GM23338 (cell line): ENCODE data around the gene MYF5. TPM values are rescaled to one million over a fixed set of nuclear protein-coding genes. Genes with fewer than 3 reads are reported as not detected.

Experiments
- ATAC-seq: fragments of 200-7000 bp; cut with Tn5 transposase; 3 replicates; pipeline ENCODE4 v1.9.1; 2020
- DNase-seq: peaks from one replicate; pipeline ENCODE4 v3.0.0-alpha.2; 2015; ENCODE audit warnings: low spot score
- H2AFZ ChIP-seq: fragments of 200-600 bp; sonication (generic); 2 replicates; pipeline ENCODE4 v1.8.0; 2016; ENCODE audit warnings: antibody characterized with exemption, mild to moderate bottlenecking, moderate library complexity
- H3F3A ChIP-seq: fragments of 200-600 bp; sonication (generic); replicated peaks from 2 replicates; pipeline ENCODE4 v1.8.0; 2017; ENCODE audit warnings: antibody characterized with exemption, mixed run types, low read depth
- H3K27ac ChIP-seq: fragments of 200-600 bp; sonication (generic); 2 replicates; pipeline ENCODE4 v1.6.1; 2016; ENCODE audit warnings: low read depth
- H3K27me3 ChIP-seq: fragments of 200-600 bp; sonication (generic); 2 replicates; pipeline ENCODE4 v1.8.0; 2016; ENCODE audit warnings: mild to moderate bottlenecking, mixed run types, moderate library complexity; ENCODE audit not compliant: insufficient read depth
- H3K36me3 ChIP-seq: fragments of 200-600 bp; sonication (generic); 2 replicates; pipeline ENCODE4 v1.8.0; 2016; ENCODE audit warnings: mild to moderate bottlenecking; ENCODE audit not compliant: insufficient read depth
- H3K4me1 ChIP-seq: fragments of 200-600 bp; sonication (generic); 2 replicates; pipeline ENCODE4 v1.8.0; 2016; ENCODE audit warnings: mild to moderate bottlenecking, moderate library complexity; ENCODE audit not compliant: insufficient read depth
- H3K4me2 ChIP-seq: fragments of 200-600 bp; sonication (generic); 2 replicates; pipeline ENCODE4 v1.7.1; 2017; ENCODE audit warnings: mixed run types
- H3K4me3 ChIP-seq: fragments of 200-600 bp; sonication (generic); 2 replicates; pipeline ENCODE4 v1.6.1; 2016; ENCODE audit warnings: mixed run types
- H3K79me2 ChIP-seq: fragments of 200-600 bp; sonication (generic); replicated peaks from 2 replicates; pipeline ENCODE4 v1.8.0; 2017; ENCODE audit warnings: mild to moderate bottlenecking; ENCODE audit not compliant: insufficient read depth
- H3K9me2 ChIP-seq: fragments of 200-600 bp; sonication (generic); 2 replicates; pipeline ENCODE4 v1.8.0; 2017; ENCODE audit not compliant: insufficient read depth
- H4K20me1 ChIP-seq: fragments of 200-600 bp; sonication (generic); replicated peaks from 2 replicates; pipeline ENCODE4 v1.8.0; 2017; ENCODE audit warnings: mild to moderate bottlenecking; ENCODE audit not compliant: insufficient read depth
- H3K27ac Mint-ChIP-seq: 2 replicates; pipeline ENCODE4 v1.8.0; 2020; ENCODE audit warnings: inconsistent platforms, mild to moderate bottlenecking, moderate library complexity, mixed read lengths
- H3K27me3 Mint-ChIP-seq: 3 replicates; pipeline ENCODE4 v1.8.0; 2022; ENCODE audit warnings: low read depth, mild to moderate bottlenecking, moderate library complexity, mixed read lengths, inconsistent platforms; ENCODE audit not compliant: insufficient read depth, poor library complexity
- H3K36me3 Mint-ChIP-seq: 3 replicates; pipeline ENCODE4 v1.8.0; 2021; ENCODE audit warnings: low read depth, mild to moderate bottlenecking, inconsistent platforms, moderate library complexity, mixed read lengths
- H3K4me1 Mint-ChIP-seq: 3 replicates; pipeline ENCODE4 v1.8.0; 2020; ENCODE audit warnings: mild to moderate bottlenecking, inconsistent platforms, mixed read lengths
- H3K4me3 Mint-ChIP-seq: 3 replicates; pipeline ENCODE4 v1.8.0; 2021; ENCODE audit warnings: moderate library complexity, mild to moderate bottlenecking, inconsistent platforms, mixed read lengths
- H3K9me3 Mint-ChIP-seq: 3 replicates; pipeline ENCODE4 v1.8.0; 2020; ENCODE audit warnings: moderate library complexity, mild to moderate bottlenecking, inconsistent platforms, mixed read lengths
- CREB1 ChIP-seq: fragments of 250-450 bp; sonication (Bioruptor Pico); IDR thresholded peaks from 2 replicates; pipeline ENCODE4 v1.5.0; 2020; ENCODE audit warnings: low read depth, mild to moderate bottlenecking, moderate library complexity
- CTCF ChIP-seq, 2 experiments: fragments of 200-600 bp in 1 of 2; sonication (generic) in 1 of 2; conservative IDR thresholded peaks; 2 replicates each; pipeline versions ENCODE4 v1.5.1 to v1.6.1; 2016 to 2017; ENCODE audit warnings: antibody characterized with exemption in 2 of 2, low read depth in 2 of 2, mild to moderate bottlenecking in 2 of 2, moderate library complexity in 1 of 2
- ETS1 ChIP-seq: IDR thresholded peaks from 2 replicates; pipeline ENCODE4 v1.6.1; 2016; ENCODE audit warnings: antibody characterized with exemption
- EZH2 ChIP-seq: fragments of 200-600 bp; sonication (generic); IDR thresholded peaks from one replicate; pipeline ENCODE4 v1.8.0; 2017; ENCODE audit warnings: antibody characterized with exemption, mild to moderate bottlenecking, low read depth; ENCODE audit not compliant: unreplicated experiment
- EZH2phosphoT487 ChIP-seq: fragments of 200-600 bp; sonication (generic); IDR thresholded peaks from one replicate; pipeline ENCODE4 v1.8.1; 2018; ENCODE audit warnings: antibody characterized with exemption; ENCODE audit not compliant: unreplicated experiment
- JUNB ChIP-seq: IDR thresholded peaks from one replicate; pipeline ENCODE4 v1.6.1; 2016; ENCODE audit warnings: antibody characterized with exemption; ENCODE audit not compliant: unreplicated experiment
- NANOG ChIP-seq: IDR thresholded peaks from 2 replicates; pipeline ENCODE4 v1.6.1; 2016; ENCODE audit warnings: antibody characterized with exemption, borderline replicate concordance
- POLR2AphosphoS5 ChIP-seq: IDR thresholded peaks from 2 replicates; pipeline ENCODE4 v1.6.1; 2016; ENCODE audit warnings: antibody characterized with exemption, low read depth
- REST ChIP-seq: IDR thresholded peaks from one replicate; pipeline ENCODE4 v1.6.1; 2018; ENCODE audit warnings: antibody characterized with exemption; ENCODE audit not compliant: unreplicated experiment
- STAT1 ChIP-seq: IDR thresholded peaks from one replicate; pipeline ENCODE4 v1.6.1; 2016; ENCODE audit warnings: antibody characterized with exemption; ENCODE audit not compliant: unreplicated experiment
- ZNF114 ChIP-seq: fragments of 250-450 bp; sonication (Bioruptor Pico); IDR thresholded peaks from 2 replicates; pipeline ENCODE4 v1.5.0; 2020; ENCODE audit warnings: mild to moderate bottlenecking, moderate library complexity
- ZNF331 ChIP-seq: fragments of 250-450 bp; sonication (Bioruptor Pico); IDR thresholded peaks from 2 replicates; pipeline ENCODE4 v1.5.0; 2020; ENCODE audit warnings: low read depth, mild to moderate bottlenecking, moderate library complexity
- ZNF462 ChIP-seq: fragments of 250-450 bp; sonication (Bioruptor Pico); IDR thresholded peaks from 2 replicates; pipeline ENCODE4 v1.5.0; 2020; ENCODE audit warnings: mild to moderate bottlenecking, moderate library complexity
- polyA plus RNA-seq: library from polyadenylated mRNA; unstranded; fragments of >200 nt; fragmentation: Nextera tagmentation; extraction: Ambion mirVana; gene quantifications from 2 replicates; pipeline ENCODE4 v1.2.1, GENCODE V29; 2016
- total RNA-seq: library from RNA; depleted of rRNA; stranded (reverse); fragments of >200 nt; shearing (Covaris generic); gene quantifications from 2 replicates; pipeline ENCODE4 v1.2.3, GENCODE V29; 2014

The MYF5 gene
- total and polyA plus RNA-seq, 2 experiments from 2014 or later, result not detected

- H3K9me3 Mint-ChIP-seq, result no peaks in the 10 kb centered on the region
Measured at GRCh38 chr12:80701388-80701787, 15.3 kb upstream of the MYF5 start.

More at GRCh38 chr12:80701388-80701787, 15.3 kb upstream of the MYF5 start:
- Histone ChIP-seq H3K4me1 (peaks cover 12% of the 10 kb centered on the region; the same call in 1 of the 2 replicates), H4K20me1 (no peaks in the 10 kb centered on the region), H2AFZ (no peak overlapping the region), H3K4me2 (no peak overlapping the region), H3K4me3 (no peak overlapping the region), H3K27ac (no peak overlapping the region), H3F3A (no peaks in the 10 kb centered on the region), H3K9me2 (no peaks in the 10 kb centered on the region), H3K36me3 (no peaks in the 10 kb centered on the region), H3K27me3 (peaks cover 46% of the 10 kb centered on the region), H3K79me2 (no peaks in the 10 kb centered on the region)
- TF ChIP-seq REST, result no peak
- no peak for TF ChIP-seq CREB1 (CRISPR knock-in tag)
- TF ChIP-seq CTCF (conservative IDR thresholded peaks at IDR 0.05; ENCODE audit: low read depth in 2 of 2), result no peak
- no peak for TF ChIP-seq STAT1
- TF ChIP-seq EZH2phosphoT487, result no peak
- no peak for TF ChIP-seq JUNB
- TF ChIP-seq ZNF331 (CRISPR knock-in tag), result no peak
- TF ChIP-seq EZH2, result no peak
- TF ChIP-seq ZNF114 (CRISPR knock-in tag), result no peak
- TF ChIP-seq ZNF462 (CRISPR knock-in tag), result no peak
- TF ChIP-seq ETS1, result no peak
- no peak for TF ChIP-seq POLR2AphosphoS5
- no peak for TF ChIP-seq NANOG
- H3K4me3 Mint-ChIP-seq, result no peak overlapping the region
- H3K36me3 Mint-ChIP-seq, result no peaks in the 10 kb centered on the region
- no peak for DNase-seq
- H3K27me3 Mint-ChIP-seq, result peaks cover 18% of the 10 kb centered on the region
- H3K4me1 Mint-ChIP-seq, result peaks cover 21% of the 10 kb centered on the region
- ATAC-seq, result no peak
- no peak overlapping the region for H3K27ac Mint-ChIP-seq
